ENCODE data around the gene DHRSX.

DNA sequence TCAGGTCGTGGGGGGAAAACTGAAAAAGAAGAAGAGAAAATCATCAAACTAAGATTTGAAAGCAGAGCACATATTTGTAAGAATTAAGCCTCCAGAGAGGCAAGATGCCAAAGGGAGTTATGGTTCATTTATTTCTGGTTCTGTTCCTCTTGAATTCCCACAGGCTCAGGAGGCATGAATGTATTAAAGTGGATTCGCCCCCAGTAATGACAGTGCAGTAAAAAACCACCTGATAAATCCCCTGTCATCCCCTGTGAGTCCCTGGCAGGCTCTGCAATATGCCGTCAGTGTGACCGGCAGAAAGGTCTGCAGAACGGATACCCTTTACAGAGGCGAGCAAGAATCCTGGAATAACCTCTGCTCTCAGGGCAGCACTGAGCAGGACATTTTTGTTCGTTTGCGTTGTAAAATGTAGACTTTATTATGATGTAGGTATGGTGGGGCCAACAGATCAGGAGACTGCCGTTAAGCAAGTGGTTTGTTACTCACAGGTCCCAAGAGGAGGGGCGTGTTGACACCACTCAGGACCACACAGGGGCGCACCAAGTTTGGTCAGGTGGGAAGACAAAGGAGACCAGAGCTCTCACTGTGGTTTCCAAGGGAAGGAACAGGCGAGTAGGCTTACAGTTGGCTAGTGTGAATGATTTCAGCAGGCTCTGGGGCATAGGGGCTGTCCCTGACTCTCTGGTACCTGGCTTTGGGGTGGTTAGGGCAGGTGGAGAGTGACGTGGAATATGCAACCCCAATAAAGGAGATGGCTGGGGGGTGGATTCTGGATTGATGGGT is 75.3 kb downstream of the DHRSX start:
- TF ChIP-seq, protein P1, sequence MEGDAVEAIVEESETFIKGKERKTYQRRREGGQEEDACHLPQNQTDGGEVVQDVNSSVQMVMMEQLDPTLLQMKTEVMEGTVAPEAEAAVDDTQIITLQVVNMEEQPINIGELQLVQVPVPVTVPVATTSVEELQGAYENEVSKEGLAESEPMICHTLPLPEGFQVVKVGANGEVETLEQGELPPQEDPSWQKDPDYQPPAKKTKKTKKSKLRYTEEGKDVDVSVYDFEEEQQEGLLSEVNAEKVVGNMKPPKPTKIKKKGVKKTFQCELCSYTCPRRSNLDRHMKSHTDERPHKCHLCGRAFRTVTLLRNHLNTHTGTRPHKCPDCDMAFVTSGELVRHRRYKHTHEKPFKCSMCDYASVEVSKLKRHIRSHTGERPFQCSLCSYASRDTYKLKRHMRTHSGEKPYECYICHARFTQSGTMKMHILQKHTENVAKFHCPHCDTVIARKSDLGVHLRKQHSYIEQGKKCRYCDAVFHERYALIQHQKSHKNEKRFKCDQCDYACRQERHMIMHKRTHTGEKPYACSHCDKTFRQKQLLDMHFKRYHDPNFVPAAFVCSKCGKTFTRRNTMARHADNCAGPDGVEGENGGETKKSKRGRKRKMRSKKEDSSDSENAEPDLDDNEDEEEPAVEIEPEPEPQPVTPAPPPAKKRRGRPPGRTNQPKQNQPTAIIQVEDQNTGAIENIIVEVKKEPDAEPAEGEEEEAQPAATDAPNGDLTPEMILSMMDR (IDR thresholded peaks at IDR 0.05; ENCODE audit: insufficient read depth, low read length, poor library complexity, severe bottlenecking): no peak
- TF ChIP-seq EZH2phosphoT487 (conservative IDR thresholded peaks at IDR 0.05; ENCODE audit: low read length): no peak

Measured in SU-DHL-6 (cell line).